Neural progenitor cell (in vitro differentiated cells): ENCODE measurements around the gene PRDM15. TPM values are rescaled to one million over a fixed set of nuclear protein-coding genes. Genes with fewer than 3 reads are reported as not detected.

ENCODE experiments used
- DNase-seq: peaks from one replicate; pipeline ENCODE4 v3.0.0-alpha.2; 2016; ENCODE audit warnings: low spot score
- H2AFZ ChIP-seq: fragments of 200-600 bp; sonication (generic); replicated peaks from 2 replicates; pipeline ENCODE4 v1.6.1; 2016; ENCODE audit warnings: antibody characterized with exemption
- H3F3A ChIP-seq: fragments of 200-600 bp; sonication (generic); 2 replicates; pipeline ENCODE4 v1.6.1; 2016; ENCODE audit warnings: antibody characterized with exemption, low read depth
- H3K27ac ChIP-seq: fragments of 200-600 bp; sonication (generic); 2 replicates; pipeline ENCODE4 v1.5.1; 2016; ENCODE audit warnings: mild to moderate bottlenecking
- H3K27me3 ChIP-seq: fragments of 200-600 bp; sonication (generic); 2 replicates; pipeline ENCODE4 v1.6.1; 2016; ENCODE audit warnings: mild to moderate bottlenecking, moderate library complexity
- H3K36me3 ChIP-seq: fragments of 200-600 bp; sonication (generic); 2 replicates; pipeline ENCODE4 v1.5.1; 2016
- H3K4me1 ChIP-seq: fragments of 200-600 bp; sonication (generic); 2 replicates; pipeline ENCODE4 v1.6.1; 2016; ENCODE audit warnings: mixed run types
- H3K4me2 ChIP-seq: fragments of 200-600 bp; sonication (generic); 2 replicates; pipeline ENCODE4 v1.6.1; 2016
- H3K4me3 ChIP-seq: fragments of 200-600 bp; sonication (generic); 2 replicates; pipeline ENCODE4 v1.5.1; 2016
- H3K79me2 ChIP-seq: fragments of 200-600 bp; sonication (generic); 2 replicates; pipeline ENCODE4 v1.6.1; 2016; ENCODE audit warnings: low read depth
- H3K9ac ChIP-seq: fragments of 200-600 bp; sonication (generic); 2 replicates; pipeline ENCODE4 v1.6.1; 2016
- H3K9me3 ChIP-seq: fragments of 200-600 bp; sonication (generic); 2 replicates; pipeline ENCODE4 v1.5.1; 2016; ENCODE audit warnings: low read depth
- H4K20me1 ChIP-seq: fragments of 200-600 bp; sonication (generic); 2 replicates; pipeline ENCODE4 v1.6.1; 2016; ENCODE audit warnings: low read depth
- H3K27ac Mint-ChIP-seq: 3 replicates; pipeline ENCODE4 v1.8.0; 2021; ENCODE audit warnings: mixed read lengths
- H3K27me3 Mint-ChIP-seq: 2 replicates; pipeline ENCODE4 v1.8.0; 2022; ENCODE audit warnings: low read depth, mild to moderate bottlenecking, inconsistent platforms, moderate library complexity, mixed read lengths; ENCODE audit not compliant: insufficient read depth
- H3K36me3 Mint-ChIP-seq: 3 replicates; pipeline ENCODE4 v1.8.0; 2021; ENCODE audit warnings: mixed read lengths
- H3K4me1 Mint-ChIP-seq: 3 replicates; pipeline ENCODE4 v1.8.0; 2021; ENCODE audit warnings: mixed read lengths
- H3K4me3 Mint-ChIP-seq: 3 replicates; pipeline ENCODE4 v1.8.0; 2021; ENCODE audit warnings: mild to moderate bottlenecking, moderate library complexity, mixed read lengths
- H3K9me3 Mint-ChIP-seq: 3 replicates; pipeline ENCODE4 v1.8.0; 2020; ENCODE audit warnings: mixed read lengths
- CTCF ChIP-seq: fragments of 200-600 bp; sonication (generic); IDR thresholded peaks from 2 replicates; pipeline ENCODE4 v1.5.1; 2017; ENCODE audit warnings: antibody characterized with exemption, mild to moderate bottlenecking
- EZH2 ChIP-seq: fragments of 200-600 bp; sonication (generic); IDR thresholded peaks from 2 replicates; pipeline ENCODE4 v1.6.1; 2017; ENCODE audit warnings: antibody characterized with exemption, mild to moderate bottlenecking, moderate library complexity
- EZH2phosphoT487 ChIP-seq: fragments of 200-600 bp; sonication (generic); IDR thresholded peaks from 2 replicates; pipeline ENCODE4 v1.6.1; 2017; ENCODE audit warnings: antibody characterized with exemption
- total RNA-seq: library from RNA; depleted of rRNA; stranded (reverse); fragments of >200 nt; gene quantifications from 2 replicates; pipeline ENCODE4 v1.2.3, GENCODE V29; 2015; ENCODE audit warnings: low replicate concordance

The PRDM15 gene
- total RNA-seq, 1 donor from 2014 or later: 9.0 TPM

- Histone ChIP-seq H2AFZ (no peak overlapping the region), H3K9ac (no peak overlapping the region), H3K4me2 (no peak overlapping the region), H3K27ac (no peak overlapping the region), H3K9me3 (no peaks in the 10 kb centered on the region), H3F3A (no peaks in the 10 kb centered on the region), H3K36me3 (no peaks in the 10 kb centered on the region), H3K27me3 (no peaks in the 10 kb centered on the region), H3K79me2 (no peaks in the 10 kb centered on the region), H4K20me1 (no peaks in the 10 kb centered on the region), H3K4me3 (no peak overlapping the region), H3K4me1 (peaks cover 7% of the 10 kb centered on the region)
- Mint-ChIP-seq H3K9me3 (no peaks in the 10 kb centered on the region), H3K27ac (no peak overlapping the region), H3K27me3 (peaks cover 2% of the 10 kb centered on the region), H3K4me3 (no peak overlapping the region), H3K36me3 (peaks cover 11% of the 10 kb centered on the region), H3K4me1 (peaks cover 5% of the 10 kb centered on the region)
- DNase-seq: no peak
- TF ChIP-seq CTCF (no peak), EZH2phosphoT487 (no peak), EZH2 (no peak)
Measured at GRCh38 chr21:41832596-41833496, 46.3 kb downstream of the PRDM15 start.

GRCh38 chr21:41831866-41832595 is 47.1 kb downstream of the PRDM15 start:
- H3K27me3 ChIP-seq: no peaks in the 10 kb centered on the region
- no peaks in the 10 kb centered on the region for H3K36me3 ChIP-seq
- TF ChIP-seq EZH2phosphoT487 (no peak), EZH2 (no peak)
- H3F3A ChIP-seq: no peaks in the 10 kb centered on the region
- H3K4me3 ChIP-seq: no peak overlapping the region
- no peaks in the 10 kb centered on the region for H4K20me1 ChIP-seq
- no peaks in the 10 kb centered on the region for H3K27me3 Mint-ChIP-seq
- H3K4me3 Mint-ChIP-seq: no peak overlapping the region
- H3K4me1 Mint-ChIP-seq: peaks cover 5% of the 10 kb centered on the region
- H3K9me3 ChIP-seq: no peaks in the 10 kb centered on the region
- no peak overlapping the region for H3K9ac ChIP-seq
- H3K79me2 ChIP-seq: no peaks in the 10 kb centered on the region
- peaks cover 7% of the 10 kb centered on the region for H3K4me1 ChIP-seq
- peak overlapping the region; percentile 59 for H3K27ac Mint-ChIP-seq
- no peak overlapping the region for H2AFZ ChIP-seq
- H3K4me2 ChIP-seq: no peak overlapping the region
- no peak overlapping the region for H3K27ac ChIP-seq
- no peak for DNase-seq
- H3K9me3 Mint-ChIP-seq: no peaks in the 10 kb centered on the region
- H3K36me3 Mint-ChIP-seq: peaks cover 10% of the 10 kb centered on the region

- Mint-ChIP-seq H3K27ac (no peak overlapping the region), H3K4me1 (peaks cover 4% of the 10 kb centered on the region), H3K27me3 (no peaks in the 10 kb centered on the region), H3K9me3 (no peaks in the 10 kb centered on the region), H3K36me3 (peaks cover 7% of the 10 kb centered on the region), H3K4me3 (no peak overlapping the region)
- no peaks in the 10 kb centered on the region for H3K36me3 ChIP-seq
- no peak overlapping the region for H3K4me3 ChIP-seq
- no peaks in the 10 kb centered on the region for H4K20me1 ChIP-seq
- no peak overlapping the region for H2AFZ ChIP-seq
- H3K27me3 ChIP-seq: no peaks in the 10 kb centered on the region
- TF ChIP-seq CTCF (no peak), EZH2 (no peak), EZH2phosphoT487 (no peak)
- no peaks in the 10 kb centered on the region for H3K79me2 ChIP-seq
- H3K27ac ChIP-seq: no peak overlapping the region
- no peak for DNase-seq
- no peak overlapping the region for H3K9ac ChIP-seq
- H3K4me2 ChIP-seq: no peak overlapping the region
- no peaks in the 10 kb centered on the region for H3F3A ChIP-seq
- no peaks in the 10 kb centered on the region for H3K9me3 ChIP-seq
- H3K4me1 ChIP-seq: peaks cover 6% of the 10 kb centered on the region
Measured at GRCh38 chr21:41831453-41831831, 47.7 kb downstream of the PRDM15 start.
